GM12878 (cell line): Measurements from ENCODE around the gene AZU1. TPM values are rescaled to one million over a fixed set of nuclear protein-coding genes. Genes with fewer than 3 reads are reported as not detected.

ENCODE experiments used
- ATAC-seq: fragments of 200-7000 bp; cut with Tn5 transposase; 3 replicates; pipeline ENCODE4 v1.9.1; 2020; ENCODE audit warnings: mild to moderate bottlenecking, moderate library complexity
- BruUV-seq: library from RNA; stranded (reverse); fragments of 400-500 nt; replicated peaks from 2 replicates; lab custom pipeline; 2021; lab: Mats Ljungman, UMichigan
- CTCF ChIA-PET: fragments of 300-600 bp; sonication (Branson Sonifier 250); formaldehyde crosslinking; extraction: SDS; loops from one replicate; lab custom pipeline; 2021; ENCODE audit warnings: inconsistent platforms; lab: Yijun Ruan, JAX
- POLR2A ChIA-PET: fragments of 350-600 bp; formaldehyde crosslinking; extraction: SDS; loops from one replicate; lab custom pipeline; 2021; ENCODE audit warnings: inconsistent platforms; lab: Charles Lee
- RAD21 ChIA-PET: fragments of 300-600 bp; sonication (Branson Sonifier 250); formaldehyde crosslinking; loops from one replicate; lab custom pipeline; 2023; ENCODE audit warnings: antibody characterized with exemption; ENCODE audit not compliant: unreplicated experiment; lab: Charles Lee
- SMC1A ChIA-PET: fragments of 300-600 bp; sonication (Branson Sonifier 250); formaldehyde crosslinking; loops from one replicate; lab custom pipeline; 2023; ENCODE audit not compliant: unreplicated experiment, uncharacterized antibody; lab: Charles Lee
- DNase-seq: peaks from one replicate; pipeline ENCODE4 v3.0.0-alpha.2; 2011; ENCODE audit warnings: low read depth, low spot score
- FAIRE-seq: peaks from 3 replicates; lab custom pipeline; 2011; peaks lifted over from hg19 to GRCh38; lab: Jason Lieb, UNC
- H2AFZ ChIP-seq: 2 replicates; pipeline ENCODE4 v1.6.0; 2011; ENCODE audit warnings: low read depth, low read length, control low read depth; ENCODE audit not compliant: control insufficient read depth
- H3K27ac ChIP-seq: 2 replicates; pipeline ENCODE4 v1.5.1; 2011; ENCODE audit warnings: control low read depth; ENCODE audit not compliant: control insufficient read depth, insufficient read depth
- H3K27me3 ChIP-seq, 2 experiments: replicated peaks in 1 of 2; 2 replicates each; pipeline versions ENCODE4 v1.6.0 to v1.6.1; 2011; ENCODE audit warnings: low read length in 1 of 2; ENCODE audit not compliant: control insufficient read depth in 2 of 2, insufficient read depth in 2 of 2
- H3K36me3 ChIP-seq, 2 experiments: 2 replicates each; pipeline ENCODE4 v1.5.1; 2011; ENCODE audit warnings: low read length in 1 of 2; ENCODE audit not compliant: control insufficient read depth in 2 of 2, insufficient read depth in 2 of 2
- H3K4me1 ChIP-seq: 2 replicates; pipeline ENCODE4 v1.6.1; 2011; ENCODE audit warnings: mild to moderate bottlenecking, low read length, moderate library complexity, mixed read lengths; ENCODE audit not compliant: control insufficient read depth, insufficient read depth
- H3K4me2 ChIP-seq: 2 replicates; pipeline ENCODE4 v1.6.0; 2011; ENCODE audit warnings: control low read depth; ENCODE audit not compliant: control insufficient read depth, insufficient read depth
- H3K4me3 ChIP-seq: fragments of 200-600 bp; sonication (generic); 2 replicates; pipeline ENCODE4 v1.5.1; 2016
- H3K79me2 ChIP-seq: 2 replicates; pipeline ENCODE4 v1.6.0; 2011; ENCODE audit warnings: low read length; ENCODE audit not compliant: control insufficient read depth, insufficient read depth
- H3K9ac ChIP-seq: 2 replicates; pipeline ENCODE4 v1.8.0; 2011; ENCODE audit warnings: low read length, control low read depth, mixed read lengths; ENCODE audit not compliant: control insufficient read depth, insufficient read depth
- H3K9me3 ChIP-seq: replicated peaks from 3 replicates; pipeline ENCODE4 v1.5.1; 2011; ENCODE audit warnings: mild to moderate bottlenecking, low read length; ENCODE audit not compliant: control insufficient read depth, insufficient read depth
- H4K20me1 ChIP-seq: 2 replicates; pipeline ENCODE4 v1.6.0; 2011; ENCODE audit not compliant: control insufficient read depth, insufficient read depth
- BHLHE40 ChIP-seq, 2 experiments: fragments of 450-650 bp in 1 of 2; IDR thresholded peaks; 2 replicates each; pipeline ENCODE4 v1.6.1; 2011 to 2017; ENCODE audit warnings: low read depth in 2 of 2, borderline replicate concordance in 1 of 2, improper control_type of control experiment in 1 of 2, low read length in 1 of 2, mild to moderate bottlenecking in 1 of 2
- IKZF1 ChIP-seq: fragments of 450-650 bp; conservative IDR thresholded peaks from 2 replicates; pipeline ENCODE4 v1.6.1; 2017; ENCODE audit warnings: antibody characterized with exemption, mild to moderate bottlenecking
- KLF5 ChIP-seq: fragments of 450-650 bp; IDR thresholded peaks from 2 replicates; pipeline ENCODE4 v1.6.1; 2014; ENCODE audit warnings: mild to moderate bottlenecking; ENCODE audit not compliant: partially characterized antibody
- POLR2AphosphoS2 ChIP-seq: IDR thresholded peaks from 2 replicates; pipeline ENCODE4 v1.6.1; 2011; ENCODE audit warnings: low read depth, mild to moderate bottlenecking, low read length, improper control_type of control experiment, moderate library complexity
- RB1 ChIP-seq: fragments of 450-650 bp; formaldehyde crosslinking; IDR thresholded peaks from 2 replicates; pipeline ENCODE4 v1.6.1; 2017; ENCODE audit warnings: mild to moderate bottlenecking, borderline replicate concordance
- TCF7 ChIP-seq: IDR thresholded peaks from 2 replicates; pipeline ENCODE4 v1.6.1; 2014; ENCODE audit warnings: antibody characterized with exemption, borderline replicate concordance
- WGBS: methylation state at CpG from one replicate; pipeline ENCODE4 v1.1.6; 2016; ENCODE audit warnings: low lambda C conversion rate; ENCODE audit not compliant: insufficient replicate concordance, insufficient coverage; ENCODE audit errors: missing lambda C conversion rate; 5-methylcytosine and 5-hydroxymethylcytosine counted together
- in situ Hi-C: fragments of 300-500 bp; cut with MboI; formaldehyde crosslinking; loops from 9 replicates; pipeline ENCODE4 v1.14.3; 2018; ENCODE audit warnings: mixed read lengths
- intact Hi-C: fragments of 100-400 bp; cut with micrococcal nuclease; formaldehyde crosslinking; loops from one replicate; pipeline ENCODE4 v1.14.2; 2022; ENCODE audit not compliant: unreplicated experiment
- polyA plus RNA-seq, 11 experiments: library from polyadenylated mRNA; depleted of rRNA in 4 of 11; unstranded in 6 of 11; stranded (reverse) in 5 of 11; fragments of >200 nt; fragmentation: Nextera tagmentation in 4 of 11; fragmentation: Illumina TruSeq in 1 of 11; extraction: Ambion mirVana in 4 of 11; extraction: Trizol in 1 of 11; gene quantifications; 1 replicate in 1 of 11; 2 replicates in 10 of 11; pipeline versions ENCODE4 v1.2.1 to v1.2.3, GENCODE V29; 2011 to 2016; ENCODE audit warnings: inconsistent platforms in 2 of 11, missing spikeins in 2 of 11, low read depth in 1 of 11
- total RNA-seq, 4 experiments: library from RNA; depleted of rRNA in 3 of 4; stranded (reverse); fragments of >200 nt in 3 of 4; fragmentation: Illumina TruSeq in 1 of 4; extraction: Trizol in 1 of 4; gene quantifications; 2 replicates each; pipeline versions ENCODE4 v1.2.1 to v1.2.3, GENCODE V29; 2013 to 2021

AZU1 gene
- total and polyA plus RNA-seq, 10 of the 15 experiments (the other 5 are each of a cell fraction or from before 2014, with no cell fraction given): not detected

- Histone ChIP-seq H3K4me3 (no peak overlapping the region), H3K79me2 (no peaks in the 10 kb centered on the region), H3K27me3 (no peaks in the 10 kb centered on the region; a peak in 1 of 4 replicates), H4K20me1 (no peaks in the 10 kb centered on the region), H3K4me2 (no peak overlapping the region), H3K9me3 (no peaks in the 10 kb centered on the region; the same call in 2 of the 3 replicates), H3K36me3 (no peaks in the 10 kb centered on the region), H3K4me1 (peaks cover 2% of the 10 kb centered on the region; the same call in 1 of the 2 replicates), H2AFZ (no peak overlapping the region), H3K9ac (no peak overlapping the region), H3K27ac (no peak overlapping the region)
- BruUV-seq: no TSS peak
- peak; percentile 58 for ATAC-seq
- ChIA-PET SMC1A (interaction anchor here (0.5 kb wide), 1 partner anchor 11 kb away, joined by 3 read pairs; no protein-coding TSS in a partner anchor), RAD21 (no interaction called here), POLR2A (interaction anchor here (0.5 kb wide), 1 partner anchor 17 kb away, joined by 3 read pairs; no protein-coding TSS in a partner anchor), CTCF (no interaction called here)
- in situ Hi-C loops (no loop called here), intact Hi-C loops (no loop called here)
- TF ChIP-seq KLF5 (no peak), IKZF1 (0 out of 2 replicates have a peak, but pooled peaks have one; percentile 20), RB1 (no peak), POLR2AphosphoS2 (no peak), TCF7 (no peak), BHLHE40 (IDR thresholded peaks at IDR 0.05; ENCODE audit: borderline replicate concordance in 1 of 2, low read depth in 2 of 2, low read length in 1 of 2) (peak in 1 of 2 experiments; percentile 58; a peak in 2 of 4 replicates)
- no peak for FAIRE-seq
- no peak for DNase-seq
- WGBS: 10% methylated on average over 29 of the region's 46 CpGs
Measured at GRCh38 chr19:843180-843835, 15.7 kb downstream of the AZU1 start.
